ENCODE measurements around the gene FKBP3.
"Not testable (repeated sequence)": the region's sequence is repeated elsewhere in the genome, so short reads cannot be mapped to it uniquely, and the experiment has no call there.

The FKBP3 gene

GRCh38 chr14:45112896-45113781 lies 21.1 kb downstream of the FKBP3 start:
- DNase-seq = no peak

GRCh38 chr14:45104561-45104960 lies 29.7 kb downstream of the FKBP3 start:
- DNase-seq = no peak

- no peak for DNase-seq
Measured at GRCh38 chr14:45103806-45104205, 30.5 kb downstream of the FKBP3 start.

DNA sequence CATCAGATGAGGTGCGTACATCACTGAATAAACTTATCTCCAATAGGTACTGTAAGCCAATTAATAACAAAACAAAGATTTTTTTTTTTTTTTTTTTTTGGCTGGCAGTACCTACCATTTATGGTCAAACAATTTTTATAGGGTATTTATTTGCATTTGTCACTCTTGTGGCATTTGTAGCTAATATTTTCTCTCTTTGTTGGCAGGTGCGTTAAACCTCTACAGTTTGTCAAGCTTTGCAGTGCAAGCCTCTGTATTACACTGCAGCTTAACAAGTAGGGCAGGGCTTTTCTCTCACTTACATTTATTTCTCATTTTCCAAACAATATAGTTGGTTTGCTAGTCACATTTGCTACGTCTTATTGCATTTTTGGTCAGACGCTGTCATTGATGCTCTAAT lies 38.1 kb downstream of the FKBP3 start:
- no peak for DNase-seq

DNA sequence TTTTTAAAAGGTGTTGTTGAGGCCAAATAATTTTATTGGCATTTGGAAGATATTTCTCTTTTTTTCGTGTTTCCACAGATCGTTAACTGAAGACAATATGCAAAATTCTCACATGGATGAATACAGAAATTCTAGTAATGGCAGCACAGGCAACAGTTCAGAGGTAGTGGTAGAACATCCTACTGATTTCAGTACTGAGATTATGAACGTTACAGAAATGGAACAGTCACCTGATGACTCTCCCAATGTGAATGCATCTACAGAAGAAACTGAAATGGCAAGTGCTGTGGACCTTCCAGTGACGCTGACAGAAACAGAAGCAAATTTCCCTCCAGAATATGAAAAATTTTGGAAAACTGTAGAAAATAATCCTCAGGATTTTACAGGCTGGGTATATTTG lies 39.1 kb downstream of the FKBP3 start:
- no peak for DNase-seq

DNA sequence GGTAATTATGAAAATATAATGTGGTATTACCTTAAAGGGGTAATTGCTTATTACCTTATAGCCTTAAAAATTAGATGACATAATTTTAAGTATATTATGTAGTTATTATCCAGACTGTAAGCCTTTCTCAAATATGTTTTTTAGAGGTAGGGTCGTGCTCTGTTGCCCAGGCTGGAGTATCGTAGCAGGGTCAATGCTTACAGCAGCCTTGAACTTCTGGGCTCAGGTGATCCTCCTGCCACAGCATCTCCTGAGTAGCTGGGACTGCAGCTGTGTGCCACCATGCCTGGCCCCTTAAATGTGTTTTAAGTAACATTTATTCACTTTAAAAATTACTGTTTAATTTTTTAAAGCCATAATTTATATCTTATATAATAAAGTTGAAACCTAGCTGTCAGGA lies 40.0 kb downstream of the FKBP3 start:
- DNase-seq = no peak

- no peak for DNase-seq
Measured at GRCh38 chr14:45091710-45092109, 42.6 kb downstream of the FKBP3 start.

- DNase-seq = no peak
Measured at GRCh38 chr14:45089813-45090212, 44.5 kb downstream of the FKBP3 start.

GRCh38 chr14:45084946-45085346 lies 49.3 kb downstream of the FKBP3 start:
- no peak for DNase-seq

- DNase-seq = peak; percentile 87
Measured at GRCh38 chr14:45083976-45084722, 50.1 kb downstream of the FKBP3 start, which contains the start of gene PRPF39. Gene PRPF39, plus strand, starts transcription at chr14:45084116. Its CDS starts 11,124 bp downstream, at chr14:45095240.

GRCh38 chr14:45083617-45083975 lies 50.7 kb downstream of the FKBP3 start:
- no peak for DNase-seq

- no peak for DNase-seq
Measured at GRCh38 chr14:45082420-45082819, 51.9 kb downstream of the FKBP3 start.

- DNase-seq = not testable (repeated sequence)
Measured at GRCh38 chr14:45081096-45081495, 53.2 kb downstream of the FKBP3 start.

DNA sequence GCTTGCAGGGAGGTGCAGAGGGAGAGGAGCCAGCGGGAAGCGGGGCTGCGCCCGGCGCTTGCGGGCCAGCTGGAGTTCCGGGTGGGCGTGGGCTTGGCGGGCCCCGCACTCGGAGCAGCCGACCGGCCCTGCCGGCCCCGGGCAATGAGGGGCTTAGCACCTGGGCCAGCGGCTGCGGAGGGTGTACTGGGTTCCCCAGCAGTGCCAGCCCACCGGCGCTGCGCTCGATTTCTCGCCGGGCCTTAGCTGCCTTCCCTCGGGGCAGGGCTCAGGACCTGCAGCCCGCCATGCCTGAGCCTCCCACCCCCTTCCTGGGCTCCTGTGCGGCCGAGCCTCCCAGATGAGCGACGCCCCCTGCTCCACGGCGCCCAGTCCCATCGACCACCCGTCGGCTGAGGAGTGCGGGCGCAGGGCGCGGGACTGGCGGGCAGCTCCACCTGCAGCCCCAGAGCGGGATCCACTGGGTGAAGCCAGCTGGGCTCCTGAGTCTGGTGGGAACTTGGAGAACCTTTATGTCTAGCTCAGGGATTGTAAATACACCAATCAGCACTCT lies 53.8 kb downstream of the FKBP3 start:
- not testable (repeated sequence) for DNase-seq

- no peak for DNase-seq
Measured at GRCh38 chr14:45078323-45078722, 56.0 kb downstream of the FKBP3 start.

DNA sequence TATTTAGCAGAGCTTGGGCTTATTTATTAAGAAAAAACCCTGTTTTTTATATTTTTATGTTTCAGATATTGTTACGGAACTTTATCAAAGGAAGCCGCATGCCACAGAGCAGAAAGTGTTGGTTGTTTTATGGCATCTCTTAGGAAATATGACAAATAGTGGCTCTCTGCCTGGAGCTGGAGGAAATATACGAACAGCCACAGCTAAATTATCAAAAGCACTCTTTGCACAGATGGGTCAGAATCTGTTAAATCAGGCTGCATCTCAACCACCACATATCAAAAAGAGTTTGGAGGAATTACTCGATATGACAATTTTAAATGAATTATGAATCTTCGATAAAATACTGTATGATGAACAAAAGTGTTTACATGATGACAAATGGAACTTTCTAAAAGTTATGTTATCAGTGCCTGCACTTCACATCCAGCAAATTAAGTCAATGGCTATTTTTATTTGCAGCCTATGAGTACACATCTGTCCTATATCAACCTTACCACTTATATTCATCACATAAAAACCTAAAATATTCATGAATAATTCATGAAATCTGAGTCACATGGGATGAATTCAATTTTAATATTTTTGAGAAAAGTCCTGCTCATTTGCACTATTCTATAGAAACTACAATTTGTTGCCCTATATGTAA lies 60.9 kb downstream of the FKBP3 start:
- no peak for DNase-seq

DNA sequence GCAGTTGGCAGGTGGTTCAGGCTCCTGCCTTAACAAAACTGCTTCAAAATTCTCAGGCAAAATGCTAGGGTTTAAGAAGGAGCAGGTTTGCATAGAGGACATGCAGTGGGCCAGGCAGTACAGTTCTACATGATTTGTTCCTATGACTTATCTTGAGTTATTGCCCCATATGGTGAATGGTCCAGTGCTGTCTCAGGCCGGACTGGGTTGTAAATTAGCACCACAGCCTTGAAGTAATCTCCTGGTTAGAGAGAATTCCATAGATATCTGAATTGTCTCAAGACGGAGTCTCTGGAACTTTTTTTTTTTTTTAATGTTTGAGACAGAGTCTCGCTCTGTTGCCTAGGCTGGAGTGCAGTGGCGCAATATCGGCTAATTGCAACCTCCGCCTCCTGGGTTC lies 62.2 kb downstream of the FKBP3 start:
- no peak for DNase-seq

GRCh38 chr14:45070215-45070614 lies 64.1 kb downstream of the FKBP3 start:
- no peak for DNase-seq

DNA sequence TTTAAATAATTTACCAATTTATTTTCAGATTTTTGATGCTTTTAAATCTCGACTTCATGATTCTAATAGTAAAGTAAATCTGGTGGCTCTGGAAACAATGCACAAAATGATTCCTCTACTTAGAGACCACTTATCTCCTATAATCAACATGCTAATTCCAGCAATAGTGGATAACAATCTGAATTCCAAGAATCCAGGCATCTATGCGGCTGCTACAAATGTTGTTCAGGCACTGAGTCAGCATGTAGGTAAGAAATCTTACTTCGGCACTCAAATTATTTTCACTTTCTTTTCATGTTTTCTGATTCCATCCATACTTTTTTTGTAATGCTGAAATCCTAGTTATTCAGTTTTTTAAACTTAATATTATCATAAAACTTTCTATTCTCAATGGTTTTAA lies 65.9 kb downstream of the FKBP3 start:
- DNase-seq = no peak

DNA sequence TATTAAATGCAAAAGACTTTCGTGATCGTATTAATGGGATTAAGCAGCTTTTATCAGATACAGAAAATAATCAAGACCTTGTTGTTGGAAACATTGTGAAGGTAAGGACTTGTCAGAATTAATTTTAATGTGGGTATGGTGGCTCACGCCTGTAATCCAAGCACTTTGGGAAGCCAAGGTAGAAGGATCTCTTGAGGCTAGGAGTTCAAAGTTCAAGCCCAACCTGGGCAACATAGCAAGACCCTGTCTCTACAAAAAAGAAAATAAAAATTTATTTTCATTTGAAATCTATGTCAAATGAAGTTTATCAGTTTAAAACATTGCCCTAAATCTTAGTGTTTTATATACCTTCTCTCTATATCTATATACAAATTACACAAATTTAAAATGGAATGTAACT lies 67.6 kb downstream of the FKBP3 start:
- DNase-seq = no peak

DNA sequence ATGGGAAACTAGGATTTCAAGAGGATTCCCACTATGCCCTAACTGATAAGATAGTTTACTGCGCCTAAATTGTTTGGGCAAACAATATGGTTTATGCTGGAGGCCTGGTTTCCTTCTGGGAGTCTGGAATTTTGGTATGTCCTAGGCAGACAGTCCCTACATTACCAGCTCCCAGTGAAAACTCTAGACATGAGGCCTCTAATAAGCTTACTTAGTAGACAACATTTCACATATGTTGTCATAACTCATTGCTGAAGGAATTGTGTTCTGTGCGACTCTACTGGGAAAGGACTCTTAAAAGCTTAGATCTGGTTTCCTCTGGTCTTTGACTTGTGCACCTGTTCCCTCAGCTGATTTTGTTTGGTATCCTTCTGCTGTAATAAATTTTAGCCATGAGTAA lies 68.3 kb downstream of the FKBP3 start:
- no peak for DNase-seq
